Measurements from ENCODE around the gene PAX2. TPM values are rescaled to one million over a fixed set of nuclear protein-coding genes. Genes with fewer than 3 reads are reported as not detected.
A peak's percentile ranks its signal among the peaks of the same experiment; 100 is the strongest.

The PAX2 gene
- total RNA-seq, 1 experiment from 2014 or later, result not detected

- ChIA-PET POLR2A (ENCODE audit: low non-redundant PET) (no interaction called here), CTCF (no interaction called here)
- no peak overlapping the region for H3K4me3 ChIP-seq (ENCODE audit: low read depth, low read length, poor library complexity, severe bottlenecking)
- intact Hi-C loops (cut with micrococcal nuclease; ENCODE audit: unreplicated experiment), result no loop called here
- peaks cover 21% of the 10 kb centered on the region for H3K27me3 ChIP-seq (replicated peaks; ENCODE audit: insufficient read depth, low read depth, low read length, poor library complexity)
- no peaks in the 10 kb centered on the region for H3K36me3 ChIP-seq (ENCODE audit: insufficient read depth, low read length, poor library complexity, severe bottlenecking)
- no peaks in the 10 kb centered on the region for H3K9me3 ChIP-seq (ENCODE audit: low read depth, low read length, poor library complexity, severe bottlenecking)
- BruUV-seq (replicated peaks), result no TSS peak
- no peak overlapping the region for H3K27ac ChIP-seq (ENCODE audit: low read depth, low read length, poor library complexity, severe bottlenecking)
- TF ChIP-seq CTCF (conservative IDR thresholded peaks at IDR 0.05; ENCODE audit: low read depth, low read length), result no peak
- no peak for DNase-seq (ENCODE audit: low spot score)
- peaks cover 10% of the 10 kb centered on the region for H3K4me1 ChIP-seq (ENCODE audit: insufficient read depth, low read length, poor library complexity, severe bottlenecking)
These were observed 119.6 kb downstream of the PAX2 start for GRCh38 chr10:100864978-100865377.

GRCh38 chr10:100866010-100866409 is 120.6 kb downstream of the PAX2 start:
- no peaks in the 10 kb centered on the region for H3K9me3 ChIP-seq (ENCODE audit: low read depth, low read length, poor library complexity, severe bottlenecking)
- H3K27me3 ChIP-seq (replicated peaks; ENCODE audit: insufficient read depth, low read depth, low read length, poor library complexity), result peaks cover 15% of the 10 kb centered on the region
- ChIA-PET CTCF (interaction anchor here (0.7 to 1.2 kb wide), 2 partner anchors 12 to 23 kb away, joined by 3 read pairs; no protein-coding TSS in a partner anchor), POLR2A (ENCODE audit: low non-redundant PET) (no interaction called here)
- H3K4me1 ChIP-seq (ENCODE audit: insufficient read depth, low read length, poor library complexity, severe bottlenecking), result peaks cover 10% of the 10 kb centered on the region
- no TSS peak for BruUV-seq (replicated peaks)
- no peak for TF ChIP-seq EZH2 (IDR thresholded peaks at IDR 0.05; ENCODE audit: borderline replicate concordance, low read depth, low read length, poor library complexity, severe bottlenecking)
- no peak for TF ChIP-seq CTCF (conservative IDR thresholded peaks at IDR 0.05; ENCODE audit: low read depth, low read length)
- H3K36me3 ChIP-seq (ENCODE audit: insufficient read depth, low read length, poor library complexity, severe bottlenecking), result no peaks in the 10 kb centered on the region
- peak; percentile 16 for DNase-seq (ENCODE audit: low spot score)
- intact Hi-C loops (cut with micrococcal nuclease; ENCODE audit: unreplicated experiment), result no loop called here
- H3K4me3 ChIP-seq (ENCODE audit: low read depth, low read length, poor library complexity, severe bottlenecking), result peak overlapping the region; percentile 12
- no peak overlapping the region for H3K27ac ChIP-seq (ENCODE audit: low read depth, low read length, poor library complexity, severe bottlenecking)

GRCh38 chr10:100866575-100867098 is 121.3 kb downstream of the PAX2 start:
- intact Hi-C loops (cut with micrococcal nuclease; ENCODE audit: unreplicated experiment), result no loop called here
- ChIA-PET CTCF (interaction anchor here (0.5 to 1.2 kb wide), 3 partner anchors 12 to 564 kb away, joined by 3 read pairs; no protein-coding TSS in a partner anchor), POLR2A (ENCODE audit: low non-redundant PET) (no interaction called here)
- peaks cover 9% of the 10 kb centered on the region for H3K27me3 ChIP-seq (replicated peaks; ENCODE audit: insufficient read depth, low read depth, low read length, poor library complexity)
- H3K9me3 ChIP-seq (ENCODE audit: low read depth, low read length, poor library complexity, severe bottlenecking), result no peaks in the 10 kb centered on the region
- no TSS peak for BruUV-seq (replicated peaks)
- no peaks in the 10 kb centered on the region for H3K36me3 ChIP-seq (ENCODE audit: insufficient read depth, low read length, poor library complexity, severe bottlenecking)
- peak; percentile 81 for DNase-seq (ENCODE audit: low spot score)
- peaks cover 10% of the 10 kb centered on the region for H3K4me1 ChIP-seq (ENCODE audit: insufficient read depth, low read length, poor library complexity, severe bottlenecking)
- H3K27ac ChIP-seq (ENCODE audit: low read depth, low read length, poor library complexity, severe bottlenecking), result no peak overlapping the region
- no peak for TF ChIP-seq CTCF (conservative IDR thresholded peaks at IDR 0.05; ENCODE audit: low read depth, low read length)
- TF ChIP-seq EZH2 (IDR thresholded peaks at IDR 0.05; ENCODE audit: borderline replicate concordance, low read depth, low read length, poor library complexity, severe bottlenecking), result no peak
- H3K4me3 ChIP-seq (ENCODE audit: low read depth, low read length, poor library complexity, severe bottlenecking), result peak overlapping the region; percentile 12
